Mucosa of gallbladder (tissue), 1 donor: ENCODE measurements around the gene MAP4K5. TPM values are rescaled to one million over a fixed set of nuclear protein-coding genes. Genes with fewer than 3 reads are reported as not detected.

Experiments used
- DNase-seq: peaks from one replicate; pipeline ENCODE4 v3.0.0-alpha.2; 2020; ENCODE audit warnings: low spot score
- total RNA-seq: library from RNA; stranded (reverse); gene quantifications from one replicate; pipeline ENCODE4 v1.2.1, GENCODE V29; 2021
- donor health status: DM: no; HTN: no; CAD: no.

MAP4K5 gene
- total RNA-seq, 1 donor from 2014 or later, result 50.9 TPM

DNA sequence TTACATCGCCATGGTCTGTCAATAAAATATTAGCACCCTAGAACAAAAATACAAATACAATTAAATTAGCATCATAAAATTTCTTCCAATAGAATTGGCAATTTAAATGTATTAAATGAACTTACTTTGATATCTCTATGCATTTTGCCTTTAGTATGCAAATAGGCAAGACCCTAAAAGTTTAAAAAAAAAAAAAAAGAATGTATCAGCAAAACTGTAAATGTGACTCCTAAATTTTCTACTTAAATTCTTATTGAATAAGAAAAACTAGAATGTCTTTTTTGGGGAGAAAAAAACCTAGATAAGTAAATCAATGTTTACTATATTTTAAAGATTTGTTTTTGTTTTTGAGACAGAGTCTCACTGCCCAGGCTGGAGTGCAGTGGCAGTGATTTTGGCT, 56.2 kb downstream of the MAP4K5 start:
- no peak for DNase-seq

GRCh38 chr14:50475460-50475859, 56.9 kb downstream of the MAP4K5 start:
- DNase-seq, result no peak

DNA sequence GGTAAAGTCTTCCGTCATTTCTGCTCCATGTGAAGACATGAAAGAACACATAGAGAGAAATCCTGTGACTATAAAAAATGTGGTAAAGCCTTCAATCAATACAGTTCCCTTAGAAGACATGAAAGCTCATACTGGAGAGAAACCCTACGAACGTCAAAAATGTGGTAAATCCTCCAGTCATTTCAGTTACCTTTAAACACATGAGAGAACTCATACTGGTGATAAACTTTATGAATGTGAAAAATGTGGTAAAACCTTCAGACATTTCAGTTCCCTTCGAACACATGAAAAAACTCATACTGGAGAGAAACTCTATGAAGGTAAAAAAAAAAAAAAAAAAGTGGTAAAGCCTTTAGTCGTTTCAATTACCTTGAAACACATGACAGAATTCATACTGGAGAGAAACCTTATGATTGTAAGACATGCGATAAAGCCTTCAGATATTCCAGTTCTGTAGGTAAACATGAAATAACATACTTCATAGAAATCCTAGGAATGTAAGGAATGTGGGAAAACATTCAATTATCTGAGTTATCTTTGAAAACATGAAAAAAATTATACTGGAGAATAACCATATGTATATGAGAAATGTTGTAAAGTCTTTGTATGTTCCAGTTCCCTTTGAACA, 60.4 kb downstream of the MAP4K5 start:
- DNase-seq, result no peak

DNA sequence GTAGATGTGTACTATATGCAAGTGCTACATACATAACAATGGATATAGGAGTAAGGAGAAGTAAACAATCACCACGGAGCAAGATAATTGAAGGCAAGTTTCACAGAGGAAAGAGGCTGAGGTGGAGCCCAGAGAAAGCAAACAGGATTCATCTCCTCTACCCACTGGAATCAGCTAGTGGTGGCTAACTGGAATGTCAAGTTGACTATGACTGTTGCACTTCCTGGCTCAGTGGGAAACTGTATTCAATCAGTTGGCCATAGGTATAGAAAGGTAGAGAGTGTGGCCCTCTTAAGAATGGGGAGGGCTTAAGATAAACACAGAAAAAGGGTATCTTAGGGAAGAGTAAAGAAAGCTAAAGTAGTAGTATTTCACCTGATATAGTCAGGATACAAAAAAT, 62.4 kb downstream of the MAP4K5 start:
- DNase-seq, result no peak

GRCh38 chr14:50462111-50462510, 70.3 kb downstream of the MAP4K5 start:
- DNase-seq, result no peak

GRCh38 chr14:50453869-50454268, 78.5 kb downstream of the MAP4K5 start:
- no peak for DNase-seq

DNA sequence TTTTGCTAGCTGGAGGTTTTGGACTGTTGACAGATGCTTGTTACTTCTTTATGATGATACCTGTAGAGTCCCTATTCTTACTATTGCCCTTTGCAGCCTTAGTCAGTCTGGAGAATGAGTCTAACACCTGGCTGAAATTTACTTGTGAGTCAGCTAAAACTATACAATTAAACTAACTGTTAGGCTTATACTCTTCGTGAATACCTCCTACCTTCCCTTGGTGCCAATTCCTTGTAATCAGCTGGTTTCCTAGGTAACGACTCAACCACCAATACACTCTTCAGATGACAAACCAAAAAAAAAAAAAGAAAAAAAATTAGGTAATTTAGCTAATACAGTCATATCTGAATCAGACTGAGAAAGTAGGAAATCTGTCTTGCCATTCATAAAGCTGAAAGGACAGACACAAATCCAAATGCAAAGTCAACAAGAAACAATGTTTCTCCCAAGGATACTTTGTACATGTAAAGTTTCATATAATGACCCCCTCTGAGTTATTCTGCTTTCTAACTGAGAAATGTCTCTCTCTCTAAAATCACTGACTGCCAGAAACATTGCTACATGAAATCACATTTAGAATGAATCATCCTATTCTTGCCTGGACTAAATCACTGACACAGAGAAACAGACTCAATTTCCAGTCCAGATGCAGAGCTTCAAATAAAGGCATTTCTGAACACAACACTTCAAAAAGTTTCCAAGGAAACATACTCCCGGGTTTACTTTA, 79.2 kb downstream of the MAP4K5 start:
- no peak for DNase-seq

- DNase-seq, result no peak
Measured at GRCh38 chr14:50452296-50452695, 80.1 kb downstream of the MAP4K5 start.

GRCh38 chr14:50451854-50452253, 80.5 kb downstream of the MAP4K5 start:
- DNase-seq, result no peak

- DNase-seq, result no peak
Measured at GRCh38 chr14:50447461-50447860, 84.9 kb downstream of the MAP4K5 start.

DNA sequence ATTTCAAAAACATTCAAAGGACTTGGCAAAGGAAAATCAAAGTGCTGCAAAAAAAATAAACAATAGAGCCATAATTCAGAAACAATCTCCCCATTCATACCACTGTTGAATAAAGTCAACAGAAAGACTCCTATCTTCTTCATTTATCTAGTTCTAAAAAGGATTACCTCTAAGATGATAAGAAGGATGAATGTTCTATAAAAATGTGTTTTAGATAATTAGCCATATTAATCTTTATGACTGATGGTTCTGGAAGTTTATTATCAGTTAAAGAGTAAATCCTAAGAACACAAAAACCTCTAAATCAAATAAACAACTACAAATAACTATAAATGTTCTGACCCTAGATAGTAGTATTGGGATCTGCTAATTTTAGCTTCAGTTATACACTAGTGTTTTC, 97.8 kb downstream of the MAP4K5 start:
- no peak for DNase-seq

DNA sequence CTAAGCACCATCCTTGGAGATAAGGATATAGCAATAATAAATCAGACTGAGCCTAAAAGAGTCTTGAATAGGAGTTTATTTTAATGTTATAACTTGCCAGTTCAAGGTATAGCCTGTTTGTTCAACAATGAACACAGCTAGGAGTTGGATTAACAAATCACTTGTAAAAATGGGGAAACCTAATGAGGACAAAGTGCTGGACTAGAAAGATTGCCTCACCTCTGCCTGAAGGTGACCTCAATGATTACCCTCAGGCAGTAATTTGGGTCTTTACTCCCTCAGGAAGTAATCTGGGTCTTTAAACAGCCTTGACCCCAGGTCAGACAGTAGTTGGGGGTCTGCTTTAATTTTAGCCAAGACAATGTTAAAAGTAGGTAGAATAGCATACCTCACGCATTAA, 100.2 kb downstream of the MAP4K5 start:
- DNase-seq, result no peak

DNA sequence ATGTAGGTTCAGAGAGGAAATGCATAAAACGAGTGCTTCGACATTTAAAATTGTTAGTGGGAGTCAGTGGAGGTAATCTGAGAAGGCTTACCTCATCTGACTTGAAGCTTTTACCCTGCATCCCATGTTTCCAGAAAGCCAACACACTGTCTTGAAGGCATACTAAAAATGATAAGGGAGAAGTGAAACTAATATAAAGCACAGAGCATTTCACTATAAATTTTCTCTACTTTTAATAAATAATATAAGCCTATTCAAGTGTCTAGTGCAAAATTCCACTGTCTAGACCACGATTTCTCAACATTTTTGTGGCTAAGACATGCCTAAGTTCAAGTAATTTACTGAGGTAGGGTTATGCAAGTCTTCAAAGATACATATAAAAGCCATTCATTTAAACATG, 106.6 kb downstream of the MAP4K5 start:
- no peak for DNase-seq

- DNase-seq, result no peak
Measured at GRCh38 chr14:50425105-50425504, 107.3 kb downstream of the MAP4K5 start.

GRCh38 chr14:50423529-50423928, 108.8 kb downstream of the MAP4K5 start:
- DNase-seq, result no peak

GRCh38 chr14:50421499-50421898, 110.9 kb downstream of the MAP4K5 start:
- no peak for DNase-seq

GRCh38 chr14:50417853-50418252, 114.5 kb downstream of the MAP4K5 start:
- no peak for DNase-seq

GRCh38 chr14:50410921-50411320, 121.4 kb downstream of the MAP4K5 start:
- no peak for DNase-seq

DNA sequence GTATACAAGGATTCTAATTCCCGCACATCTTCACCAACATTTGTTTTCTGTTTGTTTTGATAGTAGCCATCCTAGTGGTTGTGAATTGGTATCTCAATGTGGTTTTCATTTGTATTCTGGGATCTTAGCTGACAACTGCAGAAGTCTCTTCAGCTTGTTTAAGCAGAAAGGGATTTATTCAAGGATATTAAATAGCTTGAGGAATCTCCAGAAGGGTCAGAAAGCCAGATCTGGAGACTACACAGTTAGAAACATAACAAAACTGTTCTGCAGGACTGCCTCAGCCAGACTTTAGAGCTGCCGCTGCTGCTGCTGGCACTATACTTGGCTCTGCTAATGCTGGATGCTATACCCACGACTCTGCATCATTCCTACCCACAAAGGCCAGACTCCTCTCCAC, 122.3 kb downstream of the MAP4K5 start:
- DNase-seq, result no peak

- DNase-seq, result no peak
Measured at GRCh38 chr14:50407111-50407812, 125.1 kb downstream of the MAP4K5 start.

DNA sequence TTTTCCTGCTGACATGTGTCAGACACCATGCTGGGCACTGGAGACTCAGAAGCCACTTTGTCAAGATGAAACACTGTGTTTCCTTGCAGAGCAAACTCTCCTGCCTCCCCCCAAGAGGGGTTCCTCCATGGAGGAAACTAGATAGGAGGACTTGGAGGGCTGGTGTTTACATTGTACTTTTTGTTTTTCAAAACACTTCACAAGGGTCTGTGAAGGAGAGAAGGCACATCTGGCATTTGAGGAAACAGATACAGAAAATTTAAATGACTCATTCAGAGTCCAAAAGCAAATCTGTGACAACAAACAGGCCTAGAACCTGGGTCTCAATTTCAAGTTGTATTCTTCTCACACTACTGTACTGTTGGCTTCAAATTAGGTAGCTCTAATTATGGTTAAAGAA, 128.9 kb downstream of the MAP4K5 start:
- DNase-seq, result no peak

- no peak for DNase-seq
Measured at GRCh38 chr14:50402965-50403364, 129.4 kb downstream of the MAP4K5 start.

- no peak for DNase-seq
Measured at GRCh38 chr14:50400461-50400860, 131.9 kb downstream of the MAP4K5 start.
